ENCODE measurements around the gene C1QTNF4. TPM values are rescaled to one million over a fixed set of nuclear protein-coding genes. Genes with fewer than 3 reads are reported as not detected.
"Not testable (repeated sequence)": the region's sequence is repeated elsewhere in the genome, so short reads cannot be mapped to it uniquely, and the experiment has no call there.

C1QTNF4 gene
- total RNA-seq, 1 donor, result 0.43 TPM

- TF ChIP-seq CTCF (IDR thresholded peaks at IDR 0.05; ENCODE audit: insufficient read depth, low read depth, low read length), result no peak
- H3K4me3 ChIP-seq (ENCODE audit: low read depth, low read length), result no peak overlapping the region
- DNase-seq (ENCODE audit: low read depth), result peak; percentile 23
Observed at GRCh38 chr11:47560426-47560825, 33.8 kb downstream of the C1QTNF4 start.

- no peak for DNase-seq (ENCODE audit: low read depth)
- no peak overlapping the region for H3K4me3 ChIP-seq (ENCODE audit: low read depth, low read length)
- TF ChIP-seq CTCF (IDR thresholded peaks at IDR 0.05; ENCODE audit: insufficient read depth, low read depth, low read length), result no peak
Observed at GRCh38 chr11:47558695-47559094, 35.5 kb downstream of the C1QTNF4 start.

GRCh38 chr11:47557004-47557403 lies 37.2 kb downstream of the C1QTNF4 start:
- DNase-seq (ENCODE audit: low read depth), result not testable (repeated sequence)

GRCh38 chr11:47553406-47553743 lies 40.8 kb downstream of the C1QTNF4 start:
- peak overlapping the region; percentile 54 for H3K4me3 ChIP-seq (ENCODE audit: low read depth, low read length)
- no peak for TF ChIP-seq CTCF (IDR thresholded peaks at IDR 0.05; ENCODE audit: insufficient read depth, low read depth, low read length)
- no peak for DNase-seq (ENCODE audit: low read depth)

More at GRCh38 chr11:47557004-47557403, 37.2 kb downstream of the C1QTNF4 start:
- H3K4me3 ChIP-seq (ENCODE audit: low read depth, low read length), result not testable (repeated sequence)

GRCh38 chr11:47552566-47553405 lies 41.4 kb downstream of the C1QTNF4 start, which contains the start of gene CELF1:
CELF1 (minus strand) TSS chr11:47553132; CDS start chr11:47499523, 53,609 bp downstream.
- peak; percentile 65 for TF ChIP-seq CTCF (IDR thresholded peaks at IDR 0.05; ENCODE audit: insufficient read depth, low read depth, low read length)
- peak within 1 kb of the TSS; percentile 95 for H3K4me3 ChIP-seq (ENCODE audit: low read depth, low read length)
- peak; percentile 87 for DNase-seq (ENCODE audit: low read depth)

- H3K4me3 ChIP-seq (ENCODE audit: low read depth, low read length), result peak overlapping the region; percentile 95
- peak; percentile 58 for DNase-seq (ENCODE audit: low read depth)
- TF ChIP-seq CTCF (IDR thresholded peaks at IDR 0.05; ENCODE audit: insufficient read depth, low read depth, low read length), result no peak
Observed at GRCh38 chr11:47552056-47552565, 42.1 kb downstream of the C1QTNF4 start.

GRCh38 chr11:47551086-47551485 lies 43.1 kb downstream of the C1QTNF4 start:
- H3K4me3 ChIP-seq (ENCODE audit: low read depth, low read length), result peak overlapping the region; percentile 95
- peak; percentile 36 for DNase-seq (ENCODE audit: low read depth)
- TF ChIP-seq CTCF (IDR thresholded peaks at IDR 0.05; ENCODE audit: insufficient read depth, low read depth, low read length), result peak; percentile 43
